Mesothelial cell of epicardium (in vitro differentiated cells): ENCODE data around the gene YEATS2. TPM values are rescaled to one million over a fixed set of nuclear protein-coding genes. Genes with fewer than 3 reads are reported as not detected.
"Not testable (repeated sequence)": the region's sequence is repeated elsewhere in the genome, so short reads cannot be mapped to it uniquely, and the experiment has no call there.

Source experiments
- DNase-seq, 2 experiments: peaks; one replicate each; pipeline ENCODE4 v3.0.0; 2021; ENCODE audit warnings: low spot score in 2 of 2; ENCODE audit not compliant: unreplicated experiment in 2 of 2
- H3K27ac Mint-ChIP-seq: 2 replicates; pipeline ENCODE4 v1.8.0; 2021; ENCODE audit warnings: mixed read lengths
- H3K27me3 Mint-ChIP-seq: 2 replicates; pipeline ENCODE4 v1.8.0; 2021; ENCODE audit warnings: low read depth, mixed read lengths
- H3K36me3 Mint-ChIP-seq: 2 replicates; pipeline ENCODE4 v1.8.0; 2021; ENCODE audit warnings: mixed read lengths
- H3K4me1 Mint-ChIP-seq: 2 replicates; pipeline ENCODE4 v1.8.0; 2021; ENCODE audit warnings: mixed read lengths
- H3K4me3 Mint-ChIP-seq: 2 replicates; pipeline ENCODE4 v1.8.0; 2021; ENCODE audit warnings: mild to moderate bottlenecking, moderate library complexity, mixed read lengths
- H3K9me3 Mint-ChIP-seq: 2 replicates; pipeline ENCODE4 v1.8.0; 2021; ENCODE audit warnings: mixed read lengths
- CTCF ChIP-seq: fragments of 200-600 bp; sonication (generic); IDR thresholded peaks from one replicate; pipeline ENCODE4 v1.5.0; 2021; ENCODE audit warnings: antibody characterized with exemption; ENCODE audit not compliant: unreplicated experiment
- total RNA-seq: library from RNA; stranded (reverse); gene quantifications from 3 replicates; pipeline ENCODE4 v1.2.1, GENCODE V29; 2021

The YEATS2 gene
- total RNA-seq, 1 donor from 2014 or later, result 72.7 TPM

DNA sequence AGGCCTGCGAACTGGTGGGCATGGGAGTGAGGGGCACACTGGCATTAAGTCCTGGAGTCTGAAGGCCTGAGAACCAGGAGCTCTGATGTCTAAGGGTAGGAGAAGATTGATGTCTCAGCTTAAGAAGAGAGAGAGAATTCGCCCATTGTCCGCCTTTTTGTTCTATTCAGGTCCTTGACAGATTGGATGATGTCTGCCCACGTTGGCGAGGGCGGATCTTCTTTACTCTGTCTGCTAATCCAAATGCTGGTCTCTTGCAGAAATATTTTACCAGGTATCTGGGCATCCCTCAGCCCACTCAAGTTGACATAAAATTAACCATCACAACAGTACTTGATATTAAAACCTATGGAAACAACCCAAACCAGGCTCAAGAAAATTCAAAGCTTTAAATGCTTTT, 83.6 kb downstream of the YEATS2 start:
- Mint-ChIP-seq H3K4me1 (no peaks in the 10 kb centered on the region), H3K9me3 (no peaks in the 10 kb centered on the region), H3K27me3 (no peaks in the 10 kb centered on the region), H3K36me3 (peaks cover 63% of the 10 kb centered on the region), H3K4me3 (no peak overlapping the region), H3K27ac (no peak overlapping the region)
- TF ChIP-seq CTCF, result no peak
- DNase-seq, result no peak

- Mint-ChIP-seq H3K27ac (no peak overlapping the region), H3K36me3 (peaks cover 68% of the 10 kb centered on the region), H3K27me3 (no peaks in the 10 kb centered on the region), H3K4me3 (no peak overlapping the region), H3K4me1 (no peaks in the 10 kb centered on the region), H3K9me3 (no peaks in the 10 kb centered on the region)
- no peak for TF ChIP-seq CTCF
- DNase-seq, result no peak
These were observed 85.1 kb downstream of the YEATS2 start for GRCh38 chr3:183782576-183783276.

GRCh38 chr3:183784503-183784902, 86.9 kb downstream of the YEATS2 start:
- not testable (repeated sequence) for DNase-seq, H3K4me1 Mint-ChIP-seq, H3K9me3 Mint-ChIP-seq, H3K27ac Mint-ChIP-seq, H3K27me3 Mint-ChIP-seq, H3K4me3 Mint-ChIP-seq
- H3K36me3 Mint-ChIP-seq, result peaks cover 69% of the 10 kb centered on the region

- H3K27me3 Mint-ChIP-seq, result no peaks in the 10 kb centered on the region
- peaks cover 56% of the 10 kb centered on the region for H3K36me3 Mint-ChIP-seq
- no peak for TF ChIP-seq CTCF
- H3K27ac Mint-ChIP-seq, result no peak overlapping the region
- no peak for DNase-seq
- no peaks in the 10 kb centered on the region for H3K9me3 Mint-ChIP-seq
- no peaks in the 10 kb centered on the region for H3K4me1 Mint-ChIP-seq
- no peak overlapping the region for H3K4me3 Mint-ChIP-seq
These were observed 92.2 kb downstream of the YEATS2 start for GRCh38 chr3:183789826-183790225.

DNA sequence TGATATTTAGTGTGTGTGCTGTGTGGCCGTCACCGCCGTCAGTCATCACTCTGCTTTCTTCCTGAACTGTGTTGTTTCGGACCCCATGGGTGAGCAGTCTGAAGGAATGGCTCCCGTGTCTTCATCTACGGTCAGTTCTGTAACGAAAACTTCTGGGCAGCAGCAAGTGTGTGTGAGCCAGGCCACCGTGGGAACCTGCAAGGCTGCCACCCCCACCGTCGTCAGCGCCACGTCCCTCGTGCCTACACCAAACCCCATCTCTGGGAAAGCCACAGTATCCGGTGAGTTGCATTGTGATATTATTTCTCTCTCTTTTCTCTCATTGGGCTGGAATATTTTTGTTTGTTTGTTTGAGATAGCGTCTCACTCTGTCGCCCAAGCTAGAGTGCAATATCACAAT, 93.1 kb downstream of the YEATS2 start:
- H3K4me3 Mint-ChIP-seq, result no peak overlapping the region
- H3K9me3 Mint-ChIP-seq, result no peaks in the 10 kb centered on the region
- no peaks in the 10 kb centered on the region for H3K27me3 Mint-ChIP-seq
- peaks cover 54% of the 10 kb centered on the region for H3K36me3 Mint-ChIP-seq
- no peak overlapping the region for H3K27ac Mint-ChIP-seq
- no peak for DNase-seq
- no peaks in the 10 kb centered on the region for H3K4me1 Mint-ChIP-seq
- no peak for TF ChIP-seq CTCF

GRCh38 chr3:183792976-183793375, 95.4 kb downstream of the YEATS2 start:
- no peak for TF ChIP-seq CTCF
- no peak overlapping the region for H3K27ac Mint-ChIP-seq
- H3K27me3 Mint-ChIP-seq, result no peaks in the 10 kb centered on the region
- H3K36me3 Mint-ChIP-seq, result peaks cover 48% of the 10 kb centered on the region
- no peaks in the 10 kb centered on the region for H3K9me3 Mint-ChIP-seq
- H3K4me1 Mint-ChIP-seq, result no peaks in the 10 kb centered on the region
- no peak overlapping the region for H3K4me3 Mint-ChIP-seq
- DNase-seq, result no peak
